HG02885 (cell line): Measurements from ENCODE around the gene GAK.

Experiments
- ATAC-seq: cut with Tn5 transposase; IDR thresholded peaks from one replicate; pipeline ENCODE4 v1.9.1; 2021; ENCODE audit warnings: mild to moderate bottlenecking; ENCODE audit not compliant: unreplicated experiment, poor library complexity

GAK gene

GRCh38 chr4:856225-856901 is 75.8 kb downstream of the GAK start:
- no peak for ATAC-seq

- no peak for ATAC-seq
These were observed 76.3 kb downstream of the GAK start for GRCh38 chr4:855880-856224.

GRCh38 chr4:854356-854755 is 77.8 kb downstream of the GAK start:
- no peak for ATAC-seq

GRCh38 chr4:853416-853781 is 78.7 kb downstream of the GAK start:
- ATAC-seq, result no peak

- ATAC-seq, result no peak
These were observed 80.2 kb downstream of the GAK start for GRCh38 chr4:851701-852430.

- ATAC-seq, result no peak
These were observed 81.7 kb downstream of the GAK start for GRCh38 chr4:850323-850945.

GRCh38 chr4:849478-850175 is 82.5 kb downstream of the GAK start:
- ATAC-seq, result no peak

GRCh38 chr4:848803-849477 is 83.2 kb downstream of the GAK start:
- no peak for ATAC-seq

GRCh38 chr4:848307-848691 is 83.8 kb downstream of the GAK start:
- ATAC-seq, result no peak

GRCh38 chr4:845836-846251 is 86.3 kb downstream of the GAK start:
- ATAC-seq, result no peak

- ATAC-seq, result no peak
These were observed 86.8 kb downstream of the GAK start for GRCh38 chr4:845233-845835.

- ATAC-seq, result no peak
These were observed 87.3 kb downstream of the GAK start for GRCh38 chr4:844752-845232.

- ATAC-seq, result no peak
These were observed 92.3 kb downstream of the GAK start for GRCh38 chr4:839675-840443.

GRCh38 chr4:837772-838171 is 94.3 kb downstream of the GAK start:
- ATAC-seq, result no peak

- ATAC-seq, result no peak
These were observed 95.3 kb downstream of the GAK start for GRCh38 chr4:836750-837301.

- ATAC-seq, result no peak
These were observed 96.1 kb downstream of the GAK start for GRCh38 chr4:836003-836511.

GRCh38 chr4:835148-836002 is 96.7 kb downstream of the GAK start:
- ATAC-seq, result no peak
